Measurements from ENCODE around the gene MCOLN3. TPM values are rescaled to one million over a fixed set of nuclear protein-coding genes. Genes with fewer than 3 reads are reported as not detected.

Gene MCOLN3
- total RNA-seq, 1 donor from 2014 or later, result 0.75 TPM

GRCh38 chr1:85042413-85042812 is 5.9 kb downstream of the MCOLN3 start:
- Mint-ChIP-seq H3K4me1 (ENCODE audit: low read depth, unreplicated experiment) (no peaks in the 10 kb centered on the region), H3K9me3 (ENCODE audit: unreplicated experiment) (no peaks in the 10 kb centered on the region), H3K27me3 (ENCODE audit: low read depth, unreplicated experiment) (peaks cover 21% of the 10 kb centered on the region), H3K27ac (ENCODE audit: unreplicated experiment) (no peak overlapping the region), H3K36me3 (ENCODE audit: low read depth, unreplicated experiment) (no peaks in the 10 kb centered on the region), H3K4me3 (ENCODE audit: unreplicated experiment) (no peak overlapping the region)
- Histone ChIP-seq H2AFZ (ENCODE audit: low read depth, low read length) (no peak overlapping the region), H3K36me3 (ENCODE audit: insufficient read depth, low read length) (no peaks in the 10 kb centered on the region), H3K27ac (ENCODE audit: low read depth, low read length) (no peak overlapping the region), H4K20me1 (ENCODE audit: insufficient read depth, low read length) (no peaks in the 10 kb centered on the region), H3K9ac (ENCODE audit: low read length) (no peak overlapping the region), H3K4me3 (ENCODE audit: insufficient read depth, low read depth, low read length) (no peak overlapping the region), H3K4me1 (ENCODE audit: insufficient read depth, low read length) (no peaks in the 10 kb centered on the region), H3K9me3 (ENCODE audit: insufficient read depth, low read depth, low read length) (no peaks in the 10 kb centered on the region), H3K4me2 (ENCODE audit: low read length) (no peak overlapping the region), H3K27me3 (ENCODE audit: insufficient read depth, low read length) (peaks cover 43% of the 10 kb centered on the region), H3K79me2 (ENCODE audit: insufficient read depth, low read length) (no peaks in the 10 kb centered on the region)
- FAIRE-seq, result no peak
- no peak for TF ChIP-seq EZH2 (IDR thresholded peaks at IDR 0.05; ENCODE audit: insufficient read depth, low read length)
- no peak for TF ChIP-seq CTCF (IDR thresholded peaks at IDR 0.05; ENCODE audit: insufficient read depth, low read depth, low read length)
- DNase-seq (ENCODE audit: low read depth), result no peak

GRCh38 chr1:85041793-85042192 is 6.5 kb downstream of the MCOLN3 start:
- no peak overlapping the region for H3K4me3 ChIP-seq (ENCODE audit: insufficient read depth, low read depth, low read length)
- no peaks in the 10 kb centered on the region for H3K4me1 Mint-ChIP-seq (ENCODE audit: low read depth, unreplicated experiment)
- no peak overlapping the region for H3K4me2 ChIP-seq (ENCODE audit: low read length)
- no peak overlapping the region for H3K9ac ChIP-seq (ENCODE audit: low read length)
- DNase-seq (ENCODE audit: low read depth), result no peak
- H3K36me3 Mint-ChIP-seq (ENCODE audit: low read depth, unreplicated experiment), result no peaks in the 10 kb centered on the region
- no peaks in the 10 kb centered on the region for H3K9me3 Mint-ChIP-seq (ENCODE audit: unreplicated experiment)
- no peaks in the 10 kb centered on the region for H3K9me3 ChIP-seq (ENCODE audit: insufficient read depth, low read depth, low read length)
- H3K79me2 ChIP-seq (ENCODE audit: insufficient read depth, low read length), result no peaks in the 10 kb centered on the region
- H3K36me3 ChIP-seq (ENCODE audit: insufficient read depth, low read length), result no peaks in the 10 kb centered on the region
- no peak overlapping the region for H2AFZ ChIP-seq (ENCODE audit: low read depth, low read length)
- no peak overlapping the region for H3K4me3 Mint-ChIP-seq (ENCODE audit: unreplicated experiment)
- peaks cover 36% of the 10 kb centered on the region for H3K27me3 ChIP-seq (ENCODE audit: insufficient read depth, low read length)
- H3K4me1 ChIP-seq (ENCODE audit: insufficient read depth, low read length), result no peaks in the 10 kb centered on the region
- H3K27ac Mint-ChIP-seq (ENCODE audit: unreplicated experiment), result no peak overlapping the region
- no peak for FAIRE-seq
- H4K20me1 ChIP-seq (ENCODE audit: insufficient read depth, low read length), result no peaks in the 10 kb centered on the region
- H3K27ac ChIP-seq (ENCODE audit: low read depth, low read length), result no peak overlapping the region
- TF ChIP-seq EZH2 (IDR thresholded peaks at IDR 0.05; ENCODE audit: insufficient read depth, low read length) (no peak), CTCF (IDR thresholded peaks at IDR 0.05; ENCODE audit: insufficient read depth, low read depth, low read length) (no peak)
- H3K27me3 Mint-ChIP-seq (ENCODE audit: low read depth, unreplicated experiment), result peaks cover 15% of the 10 kb centered on the region

- no peak overlapping the region for H3K4me3 ChIP-seq (ENCODE audit: insufficient read depth, low read depth, low read length)
Measured at GRCh38 chr1:85033221-85033620, 15.1 kb downstream of the MCOLN3 start.

More at GRCh38 chr1:85033221-85033620, 15.1 kb downstream of the MCOLN3 start:
- no peaks in the 10 kb centered on the region for H3K4me1 Mint-ChIP-seq (ENCODE audit: low read depth, unreplicated experiment)
- H3K4me2 ChIP-seq (ENCODE audit: low read length), result no peak overlapping the region
- TF ChIP-seq CTCF (IDR thresholded peaks at IDR 0.05; ENCODE audit: insufficient read depth, low read depth, low read length), result no peak
- TF ChIP-seq EZH2 (IDR thresholded peaks at IDR 0.05; ENCODE audit: insufficient read depth, low read length), result no peak
- H3K36me3 Mint-ChIP-seq (ENCODE audit: low read depth, unreplicated experiment), result no peaks in the 10 kb centered on the region
- H3K27ac Mint-ChIP-seq (ENCODE audit: unreplicated experiment), result no peak overlapping the region
- FAIRE-seq, result no peak
- peaks cover 8% of the 10 kb centered on the region for H3K27me3 Mint-ChIP-seq (ENCODE audit: low read depth, unreplicated experiment)
- H3K4me1 ChIP-seq (ENCODE audit: insufficient read depth, low read length), result no peaks in the 10 kb centered on the region
- H3K79me2 ChIP-seq (ENCODE audit: insufficient read depth, low read length), result no peaks in the 10 kb centered on the region
- H3K4me3 Mint-ChIP-seq (ENCODE audit: unreplicated experiment), result no peak overlapping the region
- H3K27ac ChIP-seq (ENCODE audit: low read depth, low read length), result no peak overlapping the region
- no peaks in the 10 kb centered on the region for H3K9me3 ChIP-seq (ENCODE audit: insufficient read depth, low read depth, low read length)
- no peak overlapping the region for H2AFZ ChIP-seq (ENCODE audit: low read depth, low read length)
- peaks cover 15% of the 10 kb centered on the region for H3K27me3 ChIP-seq (ENCODE audit: insufficient read depth, low read length)
- no peak for DNase-seq (ENCODE audit: low read depth)
- H3K36me3 ChIP-seq (ENCODE audit: insufficient read depth, low read length), result no peaks in the 10 kb centered on the region
- no peak overlapping the region for H3K9ac ChIP-seq (ENCODE audit: low read length)
- H3K9me3 Mint-ChIP-seq (ENCODE audit: unreplicated experiment), result no peaks in the 10 kb centered on the region
- H4K20me1 ChIP-seq (ENCODE audit: insufficient read depth, low read length), result no peaks in the 10 kb centered on the region

Measured in astrocyte (in vitro differentiated cells and primary cell).